WTC11 (cell line): Measurements from ENCODE around the gene GIGYF2. TPM values are rescaled to one million over a fixed set of nuclear protein-coding genes. Genes with fewer than 3 reads are reported as not detected.
"Not testable (repeated sequence)": the region's sequence is repeated elsewhere in the genome, so short reads cannot be mapped to it uniquely, and the experiment has no call there.

Experiments used
- ATAC-seq: fragments of 200-7000 bp; cut with Tn5 transposase; 2 replicates; pipeline ENCODE4 v1.10.0; 2021; ENCODE audit warnings: mild to moderate bottlenecking, moderate library complexity
- CTCF ChIA-PET: fragments of 300-600 bp; sonication (Branson Sonifier 250); formaldehyde crosslinking; loops from one replicate; lab custom pipeline; 2021; ENCODE audit warnings: antibody characterized with exemption; lab: Charles Lee
- POLR2A ChIA-PET: fragments of 350-600 bp; sonication (Branson Sonifier 250); formaldehyde crosslinking; loops from one replicate; lab custom pipeline; 2021; ENCODE audit warnings: antibody characterized with exemption; lab: Charles Lee
- DNase-seq: peaks from one replicate; pipeline ENCODE4 v3.0.0; 2021; ENCODE audit warnings: low spot score
- H3K27ac Mint-ChIP-seq: 2 replicates; pipeline ENCODE4 v1.8.0; 2021; ENCODE audit warnings: mixed read lengths
- H3K27me3 Mint-ChIP-seq: 2 replicates; pipeline ENCODE4 v1.8.0; 2021; ENCODE audit warnings: low read depth, mild to moderate bottlenecking, moderate library complexity, mixed read lengths
- H3K36me3 Mint-ChIP-seq: 2 replicates; pipeline ENCODE4 v1.8.0; 2021; ENCODE audit warnings: mixed read lengths
- H3K4me1 Mint-ChIP-seq: 2 replicates; pipeline ENCODE4 v1.8.0; 2022; ENCODE audit warnings: mixed read lengths
- H3K4me3 Mint-ChIP-seq: 2 replicates; pipeline ENCODE4 v1.8.0; 2021; ENCODE audit warnings: mild to moderate bottlenecking, moderate library complexity, mixed read lengths
- H3K9me3 Mint-ChIP-seq: 2 replicates; pipeline ENCODE4 v1.8.0; 2021; ENCODE audit warnings: mixed read lengths
- ATF1 ChIP-seq: sonication (generic); formaldehyde crosslinking; IDR thresholded peaks from 2 replicates; pipeline ENCODE4 v1.8.1; 2023; ENCODE audit warnings: mild to moderate bottlenecking, moderate library complexity, missing genetic modification reagents
- CBFB ChIP-seq: sonication (generic); formaldehyde crosslinking; IDR thresholded peaks from 2 replicates; pipeline ENCODE4 v1.8.1; 2022; ENCODE audit warnings: mild to moderate bottlenecking, low read depth, missing genetic modification reagents
- CREB1 ChIP-seq: sonication (generic); formaldehyde crosslinking; IDR thresholded peaks from 2 replicates; pipeline ENCODE4 v1.8.0; 2023; ENCODE audit warnings: mild to moderate bottlenecking, missing genetic modification reagents
- ELF4 ChIP-seq: sonication (generic); formaldehyde crosslinking; IDR thresholded peaks from 2 replicates; pipeline ENCODE4 v1.8.1; 2022; ENCODE audit warnings: low read depth, mild to moderate bottlenecking, moderate library complexity, missing genetic modification reagents
- FOXJ3 ChIP-seq: sonication (generic); formaldehyde crosslinking; IDR thresholded peaks from 2 replicates; pipeline ENCODE4 v1.9.0; 2021; ENCODE audit warnings: missing genetic modification reagents, mild to moderate bottlenecking, borderline replicate concordance
- GABPB1 ChIP-seq: sonication (generic); formaldehyde crosslinking; IDR thresholded peaks from 2 replicates; pipeline ENCODE4 v1.8.1; 2023; ENCODE audit warnings: mild to moderate bottlenecking, missing genetic modification reagents
- PRRX2 ChIP-seq: fragments of 250-450 bp; sonication (Bioruptor Pico); IDR thresholded peaks from 2 replicates; pipeline ENCODE4 v1.8.0; 2021; ENCODE audit warnings: mild to moderate bottlenecking
- RORB ChIP-seq: fragments of 250-450 bp; sonication (Bioruptor Pico); IDR thresholded peaks from 2 replicates; pipeline ENCODE4 v1.9.0; 2021; ENCODE audit warnings: mild to moderate bottlenecking
- SMAD3 ChIP-seq: sonication (generic); formaldehyde crosslinking; IDR thresholded peaks from 2 replicates; pipeline ENCODE4 v1.8.0; 2022; ENCODE audit warnings: missing genetic modification reagents, mild to moderate bottlenecking, borderline replicate concordance
- SOX15 ChIP-seq: fragments of 250-450 bp; sonication (Bioruptor Pico); IDR thresholded peaks from 2 replicates; pipeline ENCODE4 v1.9.0; 2021; ENCODE audit warnings: mild to moderate bottlenecking
- SP1 ChIP-seq: sonication (generic); formaldehyde crosslinking; conservative IDR thresholded peaks from 2 replicates; pipeline ENCODE4 v1.8.1; 2022; ENCODE audit warnings: missing genetic modification reagents
- TEAD1 ChIP-seq: sonication (generic); formaldehyde crosslinking; IDR thresholded peaks from 2 replicates; pipeline ENCODE4 v1.8.0; 2022; ENCODE audit warnings: mild to moderate bottlenecking, missing genetic modification reagents
- ZBTB21 ChIP-seq: sonication (generic); formaldehyde crosslinking; IDR thresholded peaks from 2 replicates; pipeline ENCODE4 v1.8.1; 2023; ENCODE audit warnings: mild to moderate bottlenecking, missing genetic modification reagents, borderline replicate concordance
- ZNF219 ChIP-seq: sonication (generic); formaldehyde crosslinking; IDR thresholded peaks from 2 replicates; pipeline ENCODE4 v1.8.0; 2023; ENCODE audit warnings: missing genetic modification reagents, mild to moderate bottlenecking, borderline replicate concordance
- ZNF263 ChIP-seq: sonication (generic); formaldehyde crosslinking; IDR thresholded peaks from 2 replicates; pipeline ENCODE4 v1.8.1; 2022; ENCODE audit warnings: low read depth, mild to moderate bottlenecking, moderate library complexity, missing genetic modification reagents
- ZNF423 ChIP-seq: fragments of 250-450 bp; sonication (Bioruptor Pico); IDR thresholded peaks from 2 replicates; pipeline ENCODE4 v2.1.2; 2022; ENCODE audit warnings: mild to moderate bottlenecking, moderate library complexity
- ZNF671 ChIP-seq: fragments of 250-450 bp; sonication (Bioruptor Pico); IDR thresholded peaks from 2 replicates; pipeline ENCODE4 v1.8.0; 2021; ENCODE audit warnings: mild to moderate bottlenecking
- total RNA-seq: library from RNA; stranded (reverse); gene quantifications from 3 replicates; pipeline ENCODE4 v1.2.3, GENCODE V29; 2021
- TF ChIP-seq, protein P1 (sequence below): fragments of 250-450 bp; sonication (Bioruptor Pico); IDR thresholded peaks from 2 replicates; pipeline ENCODE4 v2.1.2; 2022; ENCODE audit warnings: mild to moderate bottlenecking, moderate library complexity
- TF ChIP-seq, protein P2 (sequence below): sonication (generic); formaldehyde crosslinking; conservative IDR thresholded peaks from 2 replicates; pipeline ENCODE4 v1.8.1; 2022; ENCODE audit warnings: mild to moderate bottlenecking, missing genetic modification reagents
- TF ChIP-seq, protein P3 (sequence below): sonication (generic); formaldehyde crosslinking; IDR thresholded peaks from 2 replicates; pipeline ENCODE4 v1.8.1; 2022; ENCODE audit warnings: low read depth, missing genetic modification reagents, borderline replicate concordance
- TF ChIP-seq, protein P4 (sequence below): fragments of 200-600 bp; IDR thresholded peaks from 2 replicates; pipeline ENCODE4 v1.8.0; 2022; ENCODE audit warnings: antibody characterized with exemption
- TF ChIP-seq, protein P5 (sequence below): fragments of 250-450 bp; sonication (Bioruptor Pico); IDR thresholded peaks from 2 replicates; pipeline ENCODE4 v1.8.0; 2021; ENCODE audit warnings: mild to moderate bottlenecking

GIGYF2 gene
- total RNA-seq, 1 experiment from 2014 or later = 53.1 TPM

DNA sequence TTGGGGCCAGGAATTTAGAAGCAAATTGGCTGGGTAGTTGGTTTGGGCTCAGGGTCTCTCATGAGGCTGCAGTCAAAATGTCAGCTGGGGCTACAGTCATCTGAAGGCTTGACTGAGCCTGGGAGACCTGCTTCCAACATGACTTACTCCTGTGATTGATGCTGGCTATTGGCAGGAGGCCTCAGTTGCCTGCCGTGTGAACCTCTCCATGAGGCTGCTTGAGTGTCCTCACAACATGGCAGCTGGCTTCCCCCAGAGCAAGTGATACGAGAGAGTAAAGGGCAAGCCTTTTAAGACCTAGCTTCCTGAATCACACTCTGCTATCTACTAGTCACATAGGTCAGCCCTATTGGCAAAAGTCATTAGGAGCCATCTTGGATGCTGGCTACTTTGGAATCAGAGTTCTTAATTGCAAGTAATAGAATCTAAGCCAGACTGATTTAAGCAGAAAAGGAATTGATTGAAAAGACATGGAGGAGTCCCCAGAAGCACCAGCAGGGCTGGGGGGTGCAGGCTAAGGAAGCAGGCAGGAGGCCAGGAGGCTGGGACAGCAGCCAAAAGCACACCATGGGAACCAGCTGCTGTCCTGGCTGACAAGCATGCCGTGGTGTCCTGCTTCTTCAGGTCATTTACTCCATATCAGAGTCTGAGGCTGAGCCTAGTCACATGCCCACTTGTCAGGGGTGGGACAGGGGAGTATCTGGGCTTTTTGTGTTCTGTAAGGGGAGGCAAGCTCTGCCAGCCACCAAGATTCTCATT is 7.8 kb upstream of the GIGYF2 start:
- TF ChIP-seq SOX15 (CRISPR knock-in tag) (no peak), ELF4 (CRISPR knock-in tag) (no peak), RORB (CRISPR knock-in tag) (no peak), GABPB1 (CRISPR knock-in tag) (no peak), SMAD3 (no peak)
- TF ChIP-seq, protein P1, sequence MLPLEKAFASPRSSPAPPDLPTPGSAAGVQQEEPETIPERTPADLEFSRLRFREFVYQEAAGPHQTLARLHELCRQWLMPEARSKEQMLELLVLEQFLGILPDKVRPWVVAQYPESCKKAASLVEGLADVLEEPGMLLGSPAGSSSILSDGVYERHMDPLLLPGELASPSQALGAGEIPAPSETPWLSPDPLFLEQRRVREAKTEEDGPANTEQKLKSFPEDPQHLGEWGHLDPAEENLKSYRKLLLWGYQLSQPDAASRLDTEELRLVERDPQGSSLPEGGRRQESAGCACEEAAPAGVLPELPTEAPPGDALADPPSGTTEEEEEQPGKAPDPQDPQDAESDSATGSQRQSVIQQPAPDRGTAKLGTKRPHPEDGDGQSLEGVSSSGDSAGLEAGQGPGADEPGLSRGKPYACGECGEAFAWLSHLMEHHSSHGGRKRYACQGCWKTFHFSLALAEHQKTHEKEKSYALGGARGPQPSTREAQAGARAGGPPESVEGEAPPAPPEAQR = no peak
- Mint-ChIP-seq H3K36me3 (no peaks in the 10 kb centered on the region), H3K27me3 (no peaks in the 10 kb centered on the region), H3K4me3 (no peak overlapping the region), H3K4me1 (no peaks in the 10 kb centered on the region), H3K27ac (no peak overlapping the region), H3K9me3 (no peaks in the 10 kb centered on the region)
- POLR2A ChIA-PET = no interaction called here
- no peak for DNase-seq
- CTCF ChIA-PET = no interaction called here
- ATAC-seq = no peak

DNA sequence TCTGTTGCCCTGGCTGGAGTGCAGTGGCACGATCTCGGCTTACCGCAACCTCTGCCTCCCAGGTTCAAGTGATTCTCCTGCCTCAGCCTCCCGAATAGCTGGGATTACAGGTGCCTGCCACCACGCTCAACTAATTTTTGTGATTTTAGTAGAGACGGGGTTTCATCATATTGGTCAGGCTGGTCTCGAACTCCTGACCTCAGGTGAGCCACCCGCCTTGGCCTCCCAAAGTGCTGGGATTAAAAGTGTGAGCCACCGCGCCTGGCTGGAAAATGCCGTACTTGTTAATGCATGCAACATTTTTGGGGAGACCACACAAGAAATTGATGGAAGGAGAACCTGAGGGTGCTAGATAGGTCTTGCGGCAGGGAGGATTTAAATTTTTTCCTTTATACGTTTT is 6.0 kb upstream of the GIGYF2 start:
- CTCF ChIA-PET = interaction anchor here (0.6 kb wide), 1 partner anchor 518 kb away, joined by 4 read pairs; no protein-coding TSS in a partner anchor
- H3K36me3 Mint-ChIP-seq, H3K9me3 Mint-ChIP-seq, H3K27me3 Mint-ChIP-seq, H3K4me1 Mint-ChIP-seq, DNase-seq, H3K4me3 Mint-ChIP-seq, H3K27ac Mint-ChIP-seq, ATAC-seq: not testable (repeated sequence)
- POLR2A ChIA-PET = interaction anchor here (0.7 kb wide), 1 partner anchor 42 kb away, joined by 3 read pairs; no protein-coding TSS in a partner anchor

DNA sequence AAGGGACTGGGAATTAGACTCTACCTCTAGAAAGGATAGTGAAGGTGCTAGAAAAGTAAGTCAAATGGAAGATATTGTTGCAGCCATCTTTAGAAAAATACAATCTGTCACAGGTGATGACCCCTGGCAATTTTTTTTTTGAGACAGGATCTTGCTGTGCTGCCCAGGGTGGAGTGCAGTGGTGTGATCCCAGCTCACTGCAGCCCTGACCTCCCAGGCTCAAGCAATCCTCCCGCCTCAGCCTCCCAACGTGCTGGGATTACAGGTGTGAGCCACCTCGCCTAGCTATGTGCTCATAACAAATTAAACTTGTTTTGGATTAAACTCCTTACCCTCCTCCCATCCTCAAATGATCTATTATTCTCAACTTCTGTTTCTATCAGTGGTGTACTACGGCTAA is 3.8 kb upstream of the GIGYF2 start:
- Mint-ChIP-seq H3K27me3 (no peaks in the 10 kb centered on the region), H3K27ac (no peak overlapping the region), H3K4me1 (peaks cover 11% of the 10 kb centered on the region), H3K36me3 (no peaks in the 10 kb centered on the region), H3K9me3 (0 out of 2 replicates have a peak, but pooled peaks cover 3% of the 10 kb centered on the region), H3K4me3 (no peak overlapping the region)
- no peak for TF ChIP-seq ZNF219 (CRISPR knock-in tag)
- no peak for TF ChIP-seq ZBTB21 (CRISPR knock-in tag)
- TF ChIP-seq, protein P2, sequence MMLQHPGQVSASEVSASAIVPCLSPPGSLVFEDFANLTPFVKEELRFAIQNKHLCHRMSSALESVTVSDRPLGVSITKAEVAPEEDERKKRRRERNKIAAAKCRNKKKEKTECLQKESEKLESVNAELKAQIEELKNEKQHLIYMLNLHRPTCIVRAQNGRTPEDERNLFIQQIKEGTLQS (CRISPR knock-in tag) = no peak
- no peak for ATAC-seq
- DNase-seq = no peak
- ChIA-PET POLR2A (no interaction called here), CTCF (interaction anchor here (0.8 kb wide), 1 partner anchor 506 kb away, joined by 3 read pairs; no protein-coding TSS in a partner anchor)

DNA sequence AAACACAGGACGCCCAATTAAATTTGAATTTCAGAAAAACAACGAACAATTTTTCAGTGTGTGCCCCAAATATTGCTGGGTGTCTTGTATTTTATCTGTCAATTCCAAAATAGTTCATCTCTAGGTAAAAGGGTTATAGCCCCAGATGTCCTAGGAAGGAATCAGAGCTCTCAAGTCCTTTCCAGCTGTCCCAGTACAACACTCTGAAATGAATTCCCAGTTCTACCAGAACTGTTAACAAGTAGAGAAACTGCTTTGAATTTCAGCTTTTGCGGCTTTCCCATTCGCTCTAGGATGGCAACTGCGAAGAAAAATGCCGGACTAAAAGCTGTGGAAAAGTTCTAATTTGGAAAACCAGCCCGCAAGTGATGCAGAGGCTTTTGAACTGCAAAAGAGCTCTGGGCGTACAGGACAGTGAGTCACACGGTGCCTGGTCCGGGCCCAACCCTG is 497 bp upstream of the GIGYF2 start:
- peaks cover 33% of the 10 kb centered on the region for H3K4me1 Mint-ChIP-seq
- TF ChIP-seq FOXJ3 (no peak), PRRX2 (CRISPR knock-in tag) (no peak), TEAD1 (CRISPR knock-in tag) (no peak), CREB1 (CRISPR knock-in tag) (no peak), CBFB (CRISPR knock-in tag) (no peak), SP1 (CRISPR knock-in tag) (no peak), ZNF423 (CRISPR knock-in tag) (no peak), ZNF263 (CRISPR knock-in tag) (no peak), ATF1 (CRISPR knock-in tag) (no peak), RORB (CRISPR knock-in tag) (no peak), ZNF671 (no peak)
- TF ChIP-seq, protein P3, sequence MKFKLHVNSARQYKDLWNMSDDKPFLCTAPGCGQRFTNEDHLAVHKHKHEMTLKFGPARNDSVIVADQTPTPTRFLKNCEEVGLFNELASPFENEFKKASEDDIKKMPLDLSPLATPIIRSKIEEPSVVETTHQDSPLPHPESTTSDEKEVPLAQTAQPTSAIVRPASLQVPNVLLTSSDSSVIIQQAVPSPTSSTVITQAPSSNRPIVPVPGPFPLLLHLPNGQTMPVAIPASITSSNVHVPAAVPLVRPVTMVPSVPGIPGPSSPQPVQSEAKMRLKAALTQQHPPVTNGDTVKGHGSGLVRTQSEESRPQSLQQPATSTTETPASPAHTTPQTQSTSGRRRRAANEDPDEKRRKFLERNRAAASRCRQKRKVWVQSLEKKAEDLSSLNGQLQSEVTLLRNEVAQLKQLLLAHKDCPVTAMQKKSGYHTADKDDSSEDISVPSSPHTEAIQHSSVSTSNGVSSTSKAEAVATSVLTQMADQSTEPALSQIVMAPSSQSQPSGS = no peak
- TF ChIP-seq, protein P2 (CRISPR knock-in tag) = no peak
- TF ChIP-seq, protein P4, sequence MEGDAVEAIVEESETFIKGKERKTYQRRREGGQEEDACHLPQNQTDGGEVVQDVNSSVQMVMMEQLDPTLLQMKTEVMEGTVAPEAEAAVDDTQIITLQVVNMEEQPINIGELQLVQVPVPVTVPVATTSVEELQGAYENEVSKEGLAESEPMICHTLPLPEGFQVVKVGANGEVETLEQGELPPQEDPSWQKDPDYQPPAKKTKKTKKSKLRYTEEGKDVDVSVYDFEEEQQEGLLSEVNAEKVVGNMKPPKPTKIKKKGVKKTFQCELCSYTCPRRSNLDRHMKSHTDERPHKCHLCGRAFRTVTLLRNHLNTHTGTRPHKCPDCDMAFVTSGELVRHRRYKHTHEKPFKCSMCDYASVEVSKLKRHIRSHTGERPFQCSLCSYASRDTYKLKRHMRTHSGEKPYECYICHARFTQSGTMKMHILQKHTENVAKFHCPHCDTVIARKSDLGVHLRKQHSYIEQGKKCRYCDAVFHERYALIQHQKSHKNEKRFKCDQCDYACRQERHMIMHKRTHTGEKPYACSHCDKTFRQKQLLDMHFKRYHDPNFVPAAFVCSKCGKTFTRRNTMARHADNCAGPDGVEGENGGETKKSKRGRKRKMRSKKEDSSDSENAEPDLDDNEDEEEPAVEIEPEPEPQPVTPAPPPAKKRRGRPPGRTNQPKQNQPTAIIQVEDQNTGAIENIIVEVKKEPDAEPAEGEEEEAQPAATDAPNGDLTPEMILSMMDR = no peak
- TF ChIP-seq, protein P5, sequence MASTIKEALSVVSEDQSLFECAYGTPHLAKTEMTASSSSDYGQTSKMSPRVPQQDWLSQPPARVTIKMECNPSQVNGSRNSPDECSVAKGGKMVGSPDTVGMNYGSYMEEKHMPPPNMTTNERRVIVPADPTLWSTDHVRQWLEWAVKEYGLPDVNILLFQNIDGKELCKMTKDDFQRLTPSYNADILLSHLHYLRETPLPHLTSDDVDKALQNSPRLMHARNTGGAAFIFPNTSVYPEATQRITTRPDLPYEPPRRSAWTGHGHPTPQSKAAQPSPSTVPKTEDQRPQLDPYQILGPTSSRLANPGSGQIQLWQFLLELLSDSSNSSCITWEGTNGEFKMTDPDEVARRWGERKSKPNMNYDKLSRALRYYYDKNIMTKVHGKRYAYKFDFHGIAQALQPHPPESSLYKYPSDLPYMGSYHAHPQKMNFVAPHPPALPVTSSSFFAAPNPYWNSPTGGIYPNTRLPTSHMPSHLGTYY (CRISPR knock-in tag) = no peak

More for the DNA sequence above, 497 bp upstream of the GIGYF2 start:
- H3K4me3 Mint-ChIP-seq = peak overlapping the region; percentile 98
- H3K27ac Mint-ChIP-seq = peak overlapping the region; percentile 63; the same call in 1 of the 2 replicates
- peaks cover 7% of the 10 kb centered on the region; the same call in 1 of the 2 replicates for H3K36me3 Mint-ChIP-seq
- DNase-seq = no peak
- H3K27me3 Mint-ChIP-seq = no peaks in the 10 kb centered on the region
- CTCF ChIA-PET = interaction anchor here (0.9 kb wide), 1 partner anchor 10 kb away, joined by 5 read pairs; no protein-coding TSS in a partner anchor
- POLR2A ChIA-PET = no interaction called here
- 0 out of 2 replicates have a peak, but pooled peaks cover 3% of the 10 kb centered on the region for H3K9me3 Mint-ChIP-seq
- no peak for ATAC-seq
